Right ventricle myocardium inferior (tissue), 1 donor: ENCODE measurements around the gene TCFL5. TPM values are rescaled to one million over a fixed set of nuclear protein-coding genes. Genes with fewer than 3 reads are reported as not detected.

ENCODE experiments used
- ATAC-seq: fragments of 200-7000 bp; cut with Tn5 transposase; one replicate; pipeline ENCODE4 v1.9.1; 2020; ENCODE audit warnings: mild to moderate bottlenecking, moderate library complexity
- DNase-seq: peaks from one replicate; pipeline ENCODE4 v3.0.0; 2021; ENCODE audit errors: missing footprints
- intact Hi-C: fragments of 100-400 bp; cut with DNase I; formaldehyde crosslinking; loops from one replicate; pipeline ENCODE4 v1.11.0; 2022
- total RNA-seq: library from RNA; stranded (reverse); fragmentation: NEBNext Ultra II Directional; extraction: Animal tissue kit (Norgen Biotek cat#: 25700); gene quantifications from one replicate; pipeline ENCODE4 v1.2.1, GENCODE V29; 2021
- donor health status: DM: no; HTN: yes; CAD: no; lungs with severe emphysema.

TCFL5 gene
- total RNA-seq, 1 donor from 2014 or later: 6.0 TPM

- ATAC-seq: no peak
- intact Hi-C loops: loop anchor here (1.0 kb wide), 1 partner anchor 139 kb away; no protein-coding TSS in a partner anchor
These were observed 54.0 kb downstream of the TCFL5 start for GRCh38 chr20:62807444-62808210.

GRCh38 chr20:62806383-62807050 is 55.1 kb downstream of the TCFL5 start:
- intact Hi-C loops: no loop called here
- DNase-seq: no peak
- no peak for ATAC-seq

More at GRCh38 chr20:62807444-62808210, 54.0 kb downstream of the TCFL5 start:
- DNase-seq: no peak

- intact Hi-C loops: no loop called here
- ATAC-seq (peak; percentile 18), DNase-seq (peak; percentile 84)
These were observed 55.8 kb downstream of the TCFL5 start for GRCh38 chr20:62805711-62806382.

GRCh38 chr20:62805155-62805710 is 56.4 kb downstream of the TCFL5 start:
- ATAC-seq (no peak), DNase-seq (no peak)
- intact Hi-C loops: no loop called here

- no peak for ATAC-seq
- intact Hi-C loops: no loop called here
- DNase-seq: peak; percentile 85
These were observed 56.9 kb downstream of the TCFL5 start, which contains the start of gene OGFR for GRCh38 chr20:62804627-62805154. Gene OGFR, plus strand, starts transcription at chr20:62804835. Its CDS starts 25 bp downstream, at chr20:62804860.

GRCh38 chr20:62804021-62804626 is 57.5 kb downstream of the TCFL5 start:
- ATAC-seq (no peak), DNase-seq (peak; percentile 60)
- intact Hi-C loops: no loop called here

DNA sequence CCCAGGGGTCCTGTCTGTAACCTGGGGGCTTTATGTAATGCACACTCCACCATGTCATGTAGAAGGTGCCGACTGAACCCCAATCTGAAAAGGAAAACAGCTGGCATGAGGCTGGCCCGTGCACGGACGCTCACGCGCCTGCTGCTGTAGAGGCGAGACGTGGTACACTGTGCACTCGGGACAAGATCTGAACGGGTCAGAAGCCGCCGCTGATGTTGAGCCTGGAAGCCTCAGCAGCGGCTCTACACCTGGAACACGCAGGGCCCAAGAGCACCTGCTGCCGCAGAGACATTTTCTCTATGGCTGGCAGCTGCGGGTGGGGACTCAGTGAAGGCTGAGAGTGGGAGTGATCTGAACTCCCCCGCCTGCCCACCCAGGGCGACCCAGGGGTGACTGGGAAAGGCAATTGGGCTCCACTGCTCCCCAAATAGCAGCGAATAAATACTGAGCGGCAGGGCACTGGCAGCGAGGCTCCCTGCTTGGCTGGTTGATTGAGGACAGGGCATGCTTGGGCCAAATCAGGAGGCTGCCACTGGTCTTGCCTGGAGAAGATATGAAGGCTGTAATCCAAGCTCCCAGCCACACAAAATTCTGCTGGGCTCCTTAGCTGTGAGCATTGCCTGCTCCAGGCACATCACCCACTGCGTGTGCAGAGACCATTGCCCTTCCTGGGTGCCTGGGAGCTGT is 59.5 kb downstream of the TCFL5 start:
- intact Hi-C loops: no loop called here
- ATAC-seq: peak; percentile 26
- DNase-seq: no peak

GRCh38 chr20:62801284-62802010 is 60.2 kb downstream of the TCFL5 start:
- intact Hi-C loops: no loop called here
- ATAC-seq: peak; percentile 22
- DNase-seq: peak; percentile 46

- intact Hi-C loops: no loop called here
- ATAC-seq (no peak), DNase-seq (peak; percentile 62)
These were observed 61.0 kb downstream of the TCFL5 start for GRCh38 chr20:62800314-62801259.

DNA sequence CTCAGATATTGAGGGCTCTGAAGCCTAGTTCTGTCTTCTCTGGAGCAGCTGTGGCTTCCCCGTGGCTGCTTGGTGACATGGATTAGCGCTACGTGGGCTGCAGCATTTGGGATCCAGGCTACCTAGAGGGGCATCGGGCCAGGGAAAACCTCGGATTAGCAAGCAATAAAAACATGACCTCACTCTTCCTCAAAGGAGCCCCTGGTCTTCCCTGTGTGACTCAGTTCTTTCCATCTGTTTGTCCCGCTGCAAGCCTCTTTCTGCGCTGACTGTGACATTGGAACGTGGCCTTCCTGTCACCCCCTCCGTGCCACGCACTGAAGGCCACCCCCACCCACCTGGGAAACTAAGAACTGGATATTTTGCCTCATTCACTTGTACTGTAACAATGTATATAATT is 61.7 kb downstream of the TCFL5 start:
- no peak for ATAC-seq
- intact Hi-C loops: loop anchor here (10.0 kb wide), 2 partner anchors 415 to 495 kb away; partner anchors contain the start of genes ADRM1 and RPS21
- DNase-seq: no peak

DNA sequence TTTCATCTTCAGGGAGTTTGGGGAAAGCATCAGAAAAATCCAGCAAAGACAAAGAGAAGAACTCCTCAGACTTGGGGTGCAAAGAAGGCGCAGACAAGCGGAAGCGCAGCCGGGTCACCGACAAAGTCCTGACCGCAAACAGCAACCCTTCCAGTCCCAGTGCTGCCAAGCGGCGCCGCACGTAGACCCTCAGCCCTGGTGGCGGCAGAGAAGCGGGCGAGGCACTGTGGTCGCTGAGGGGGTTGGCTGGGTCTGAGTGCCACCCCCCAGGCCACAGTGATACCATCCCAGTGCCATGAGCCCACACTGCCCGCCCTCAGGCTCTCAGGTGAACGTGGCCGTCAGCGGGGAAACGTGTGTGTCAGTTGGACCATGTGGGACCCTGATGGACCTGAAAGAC is 62.2 kb downstream of the TCFL5 start:
- DNase-seq: no peak
- intact Hi-C loops: loop anchor here (10.0 kb wide), 2 partner anchors 415 to 495 kb away; partner anchors contain the start of genes ADRM1 and RPS21
- no peak for ATAC-seq

GRCh38 chr20:62799036-62799435 is 62.6 kb downstream of the TCFL5 start:
- DNase-seq (no peak), ATAC-seq (no peak)
- intact Hi-C loops: loop anchor here (10.0 kb wide), 2 partner anchors 414 to 494 kb away; partner anchors contain the start of genes ADRM1 and RPS21

DNA sequence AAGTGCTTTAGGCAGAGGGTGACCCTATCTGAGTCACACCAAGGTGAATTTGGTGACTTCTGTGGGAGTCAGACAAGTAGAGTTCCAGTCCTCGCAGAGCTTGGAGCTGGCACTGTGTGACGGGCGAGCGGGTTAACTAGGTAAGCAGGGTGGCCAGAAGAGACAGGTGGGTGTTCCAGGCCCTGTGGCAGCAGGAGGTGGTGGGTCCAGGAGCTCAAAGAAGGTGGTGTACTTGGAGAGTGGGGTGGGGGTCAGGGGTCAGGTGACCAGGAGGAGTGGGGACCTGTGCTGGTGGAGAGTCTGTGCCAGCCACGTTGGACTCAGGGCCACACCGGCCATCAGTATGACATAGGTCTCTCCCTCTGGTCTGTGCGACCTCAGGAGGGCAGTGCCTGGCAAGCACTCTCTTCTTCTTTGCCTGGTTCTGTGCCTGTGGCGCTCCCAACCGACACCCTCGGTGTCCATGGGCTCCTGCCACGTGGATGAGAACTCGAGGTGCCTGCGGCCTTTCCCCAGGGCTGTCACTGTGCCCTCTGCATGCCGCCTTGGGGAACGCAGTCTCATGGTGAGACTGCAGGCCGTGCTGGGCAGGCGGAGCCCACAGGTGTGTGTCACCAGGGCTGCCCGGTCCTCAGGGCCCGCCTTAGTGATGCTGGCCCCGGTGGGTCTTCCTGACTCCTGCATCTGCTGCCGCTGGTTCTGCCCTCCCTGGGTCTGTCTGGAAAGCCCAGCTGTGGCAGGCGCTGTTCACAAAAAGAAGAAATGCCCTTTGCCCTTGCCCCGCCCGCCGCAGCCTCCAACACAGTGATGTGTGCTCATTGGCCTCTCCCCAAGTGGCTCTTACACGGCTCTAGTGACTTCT is 63.7 kb downstream of the TCFL5 start:
- intact Hi-C loops: loop anchor here (10.0 kb wide), 2 partner anchors 413 to 493 kb away; partner anchors contain the start of genes ADRM1 and RPS21
- peak; percentile 64 for DNase-seq
- no peak for ATAC-seq

DNA sequence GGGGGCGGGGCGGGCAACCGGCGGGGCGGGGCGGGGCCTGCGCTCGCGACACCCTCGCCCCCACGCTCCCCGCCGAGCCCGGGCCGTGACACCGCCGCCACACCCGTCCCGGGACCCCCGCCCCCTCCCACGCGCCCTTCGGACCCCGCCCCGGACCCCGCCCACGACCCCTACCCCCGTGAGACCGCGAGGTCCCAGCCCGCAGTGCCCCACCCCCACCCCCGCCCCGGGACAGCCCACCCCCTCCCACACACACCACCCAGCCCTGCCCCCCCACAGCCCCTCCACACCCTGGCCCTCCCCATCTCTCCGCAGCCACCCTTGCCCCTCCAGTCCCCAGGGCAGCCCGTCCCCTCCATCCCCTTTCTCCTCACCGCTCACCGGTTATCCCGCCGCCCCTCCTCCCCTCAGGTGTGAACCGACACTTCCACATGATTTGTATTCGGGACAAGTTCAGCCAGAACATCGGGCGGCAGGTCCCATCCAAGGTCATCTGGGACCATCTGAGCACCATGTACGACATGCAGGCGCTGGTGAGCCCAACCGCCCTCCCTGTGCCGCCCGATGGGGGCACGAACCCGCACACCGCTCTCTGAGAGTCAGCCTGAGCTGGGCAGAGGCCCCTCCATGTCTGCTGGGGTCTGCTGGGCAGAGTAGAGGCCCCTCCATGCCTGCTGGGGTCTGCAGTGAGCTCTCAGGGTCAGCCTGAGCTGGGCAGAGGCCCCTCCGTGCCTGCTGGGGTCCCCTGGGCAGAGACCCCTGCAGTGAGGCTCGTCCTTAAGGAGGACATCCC is 64.7 kb downstream of the TCFL5 start:
- ATAC-seq (no peak), DNase-seq (peak; percentile 62)
- intact Hi-C loops: loop anchor here (10.0 kb wide), 2 partner anchors 412 to 492 kb away; partner anchors contain the start of genes ADRM1 and RPS21
